22Rv1 (cell line): ENCODE data around the gene HSD17B11.
"Not testable (repeated sequence)": the region's sequence is repeated elsewhere in the genome, so short reads cannot be mapped to it uniquely, and the experiment has no call there.

Experiments
- CTCF ChIP-seq: fragments of 450-650 bp; IDR thresholded peaks from 2 replicates; pipeline ENCODE4 v1.5.1; 2017; ENCODE audit warnings: mild to moderate bottlenecking
- ZFX ChIP-seq: fragments of 450-650 bp; IDR thresholded peaks from 2 replicates; pipeline ENCODE4 v1.6.1; 2017; ENCODE audit warnings: antibody characterized with exemption, borderline replicate concordance

- TF ChIP-seq CTCF, ZFX: not testable (repeated sequence)
Observed at GRCh38 chr4:87315000-87315399, 76.0 kb downstream of the HSD17B11 start.
